Adrenal gland (tissue), 5 donors: ENCODE results near the gene ZNF738.

ENCODE experiments used
- CTCF ChIP-seq, 6 experiments: fragments of 450-650 bp in 4 of 6; fragments of 200-600 bp in 2 of 6; sonication (generic) in 1 of 6; IDR thresholded peaks; 1 replicate in 5 of 6; 2 replicates in 1 of 6; pipeline versions ENCODE4 v1.5.1 to v1.8.0; 2016 to 2021; ENCODE audit warnings: antibody characterized with exemption in 6 of 6, mild to moderate bottlenecking in 2 of 6, moderate library complexity in 1 of 6
- POLR2A ChIP-seq, 2 donors: fragments of 450-650 bp; IDR thresholded peaks; one replicate each; pipeline ENCODE4 v1.6.1; 2017; ENCODE audit warnings: antibody characterized with exemption in 2 of 2, mild to moderate bottlenecking in 2 of 2, moderate library complexity in 1 of 2
- donor health status: DM: no; HTN: no; CAD: no.

- no peak for TF ChIP-seq CTCF (IDR thresholded peaks at IDR 0.05)
- TF ChIP-seq POLR2A (IDR thresholded peaks at IDR 0.05): peak; percentile 91 to 96
These were observed 29.8 kb upstream of the ZNF738 start, which contains the start of gene ZNF708 for GRCh38 chr19:21328885-21329605.
